Retinal pigment epithelial cell (primary cell): Measurements from ENCODE around the gene ABHD17B.

ENCODE experiments used
- DNase-seq: peaks from one replicate; pipeline ENCODE4 v3.0.0-alpha.2; 2010; ENCODE audit warnings: low read depth
- H3K4me3 ChIP-seq: 2 replicates; pipeline ENCODE4 v1.5.1; 2011; ENCODE audit warnings: mild to moderate bottlenecking, low read length, control low read depth, moderate library complexity
- CTCF ChIP-seq: conservative IDR thresholded peaks from 2 replicates; pipeline ENCODE4 v1.5.1; 2011; ENCODE audit warnings: low read depth, low read length, control low read depth, inconsistent platforms

The ABHD17B gene

GRCh38 chr9:71824257-71824656 lies 86.7 kb downstream of the ABHD17B start:
- no peak overlapping the region for H3K4me3 ChIP-seq
- no peak for DNase-seq
- no peak for TF ChIP-seq CTCF

GRCh38 chr9:71822935-71823334 lies 88.1 kb downstream of the ABHD17B start:
- DNase-seq = no peak
- H3K4me3 ChIP-seq = no peak overlapping the region
- TF ChIP-seq CTCF = no peak

GRCh38 chr9:71822456-71822855 lies 88.5 kb downstream of the ABHD17B start:
- no peak for TF ChIP-seq CTCF
- no peak overlapping the region for H3K4me3 ChIP-seq
- no peak for DNase-seq

- DNase-seq = no peak
- no peak overlapping the region for H3K4me3 ChIP-seq
- TF ChIP-seq CTCF = no peak
These were observed 89.6 kb downstream of the ABHD17B start for GRCh38 chr9:71821405-71821804.

- TF ChIP-seq CTCF = no peak
- H3K4me3 ChIP-seq = no peak overlapping the region
- DNase-seq = no peak
These were observed 90.5 kb downstream of the ABHD17B start for GRCh38 chr9:71820403-71820921.

- H3K4me3 ChIP-seq = no peak overlapping the region
These were observed 91.8 kb downstream of the ABHD17B start for GRCh38 chr9:71819115-71819739.

More at GRCh38 chr9:71819115-71819739, 91.8 kb downstream of the ABHD17B start:
- peak; percentile 80 for TF ChIP-seq CTCF
- DNase-seq = no peak
